ENCODE measurements around the gene KDELR1. TPM values are rescaled to one million over a fixed set of nuclear protein-coding genes. Genes with fewer than 3 reads are reported as not detected.

The KDELR1 gene
- total and polyA plus RNA-seq, 2 of the 13 experiments (the other 11 are each of a cell fraction or from before 2014, with no cell fraction given): 134 to 185 TPM

GRCh38 chr19:48341515-48342413 lies 49.6 kb downstream of the KDELR1 start (continued):
- TF ChIP-seq ZNF503 (CRISPR knock-in tag; IDR thresholded peaks at IDR 0.05) (no peak), HMGA1 (CRISPR knock-in tag; conservative IDR thresholded peaks at IDR 0.05) (no peak), SMC3 (IDR thresholded peaks at IDR 0.05; ENCODE audit: low read length) (no peak), MAZ (IDR thresholded peaks at IDR 0.05; ENCODE audit: borderline replicate concordance, low read depth, low read length) (no peak), MAZ (CRISPR knock-in tag; IDR thresholded peaks at IDR 0.05; ENCODE audit: low read depth) (no peak), NONO (IDR thresholded peaks at IDR 0.05) (no peak), NONO (CRISPR knock-in tag; conservative IDR thresholded peaks at IDR 0.05) (no peak), ZHX1 (CRISPR knock-in tag; IDR thresholded peaks at IDR 0.05; ENCODE audit: low read depth) (no peak)

Data from HepG2 (cell line).